ENCODE measurements around the gene C16orf54.

- TF ChIP-seq POLR2A (IDR thresholded peaks at IDR 0.05), result no peak
- TF ChIP-seq CTCF (IDR thresholded peaks at IDR 0.05), result no peak
- no peak for TF ChIP-seq POLR2AphosphoS5 (IDR thresholded peaks at IDR 0.05)
Measured at GRCh38 chr16:29696881-29697331, 48.9 kb downstream of the C16orf54 start.
